ENCODE data around the gene C1orf232. TPM values are rescaled to one million over a fixed set of nuclear protein-coding genes. Genes with fewer than 3 reads are reported as not detected.

C1orf232 gene
- total RNA-seq, 1 experiment from 2014 or later: not detected

GRCh38 chr1:26189751-26190275, 21.1 kb upstream of the C1orf232 start:
- no peaks in the 10 kb centered on the region for H3K27me3 ChIP-seq (replicated peaks; ENCODE audit: insufficient read depth, low read depth, low read length, poor library complexity)
- intact Hi-C loops (cut with micrococcal nuclease; ENCODE audit: unreplicated experiment): no loop called here
- POLR2A ChIA-PET (ENCODE audit: low non-redundant PET): no interaction called here
- no peak for TF ChIP-seq CTCF (conservative IDR thresholded peaks at IDR 0.05; ENCODE audit: low read depth, low read length)
- no peak for TF ChIP-seq EZH2 (IDR thresholded peaks at IDR 0.05; ENCODE audit: borderline replicate concordance, low read depth, low read length, poor library complexity, severe bottlenecking)
- H3K36me3 ChIP-seq (ENCODE audit: insufficient read depth, low read length, poor library complexity, severe bottlenecking): no peaks in the 10 kb centered on the region
- CTCF ChIA-PET: interaction anchor here (0.9 to 1.0 kb wide), 2 partner anchors 44 to 132 kb away, joined by 3 to 4 read pairs; partner anchors contain the start of gene CEP85
- DNase-seq (ENCODE audit: low spot score): no peak
- no peaks in the 10 kb centered on the region for H3K9me3 ChIP-seq (ENCODE audit: low read depth, low read length, poor library complexity, severe bottlenecking)
- no peaks in the 10 kb centered on the region for H3K4me1 ChIP-seq (ENCODE audit: insufficient read depth, low read length, poor library complexity, severe bottlenecking)
- no peak overlapping the region for H3K4me3 ChIP-seq (ENCODE audit: low read depth, low read length, poor library complexity, severe bottlenecking)
- no TSS peak for BruUV-seq (replicated peaks)
- no peak overlapping the region for H3K27ac ChIP-seq (ENCODE audit: low read depth, low read length, poor library complexity, severe bottlenecking)

GRCh38 chr1:26189331-26189730, 20.6 kb upstream of the C1orf232 start:
- CTCF ChIA-PET: no interaction called here
- no peak overlapping the region for H3K27ac ChIP-seq (ENCODE audit: low read depth, low read length, poor library complexity, severe bottlenecking)
- TF ChIP-seq EZH2 (IDR thresholded peaks at IDR 0.05; ENCODE audit: borderline replicate concordance, low read depth, low read length, poor library complexity, severe bottlenecking): no peak
- TF ChIP-seq CTCF (conservative IDR thresholded peaks at IDR 0.05; ENCODE audit: low read depth, low read length): no peak
- DNase-seq (ENCODE audit: low spot score): no peak
- no TSS peak for BruUV-seq (replicated peaks)
- intact Hi-C loops (cut with micrococcal nuclease; ENCODE audit: unreplicated experiment): no loop called here
- no peak overlapping the region for H3K4me3 ChIP-seq (ENCODE audit: low read depth, low read length, poor library complexity, severe bottlenecking)
- H3K9me3 ChIP-seq (ENCODE audit: low read depth, low read length, poor library complexity, severe bottlenecking): no peaks in the 10 kb centered on the region
- H3K4me1 ChIP-seq (ENCODE audit: insufficient read depth, low read length, poor library complexity, severe bottlenecking): no peaks in the 10 kb centered on the region
- no peaks in the 10 kb centered on the region for H3K27me3 ChIP-seq (replicated peaks; ENCODE audit: insufficient read depth, low read depth, low read length, poor library complexity)
- no peaks in the 10 kb centered on the region for H3K36me3 ChIP-seq (ENCODE audit: insufficient read depth, low read length, poor library complexity, severe bottlenecking)
- POLR2A ChIA-PET (ENCODE audit: low non-redundant PET): no interaction called here

- Histone ChIP-seq H3K9me3 (ENCODE audit: low read depth, low read length, poor library complexity, severe bottlenecking) (no peaks in the 10 kb centered on the region), H3K4me3 (ENCODE audit: low read depth, low read length, poor library complexity, severe bottlenecking) (no peak overlapping the region), H3K36me3 (ENCODE audit: insufficient read depth, low read length, poor library complexity, severe bottlenecking) (no peaks in the 10 kb centered on the region), H3K4me1 (ENCODE audit: insufficient read depth, low read length, poor library complexity, severe bottlenecking) (no peaks in the 10 kb centered on the region), H3K27ac (ENCODE audit: low read depth, low read length, poor library complexity, severe bottlenecking) (no peak overlapping the region), H3K27me3 (replicated peaks; ENCODE audit: insufficient read depth, low read depth, low read length, poor library complexity) (no peaks in the 10 kb centered on the region)
- intact Hi-C loops (cut with micrococcal nuclease; ENCODE audit: unreplicated experiment): no loop called here
- POLR2A ChIA-PET (ENCODE audit: low non-redundant PET): no interaction called here
- no peak for DNase-seq (ENCODE audit: low spot score)
- BruUV-seq (replicated peaks): no TSS peak
- TF ChIP-seq EZH2 (IDR thresholded peaks at IDR 0.05; ENCODE audit: borderline replicate concordance, low read depth, low read length, poor library complexity, severe bottlenecking) (no peak), CTCF (conservative IDR thresholded peaks at IDR 0.05; ENCODE audit: low read depth, low read length) (no peak)
- CTCF ChIA-PET: no interaction called here
Measured at GRCh38 chr1:26188477-26188876, 19.7 kb upstream of the C1orf232 start.

All from A673 (cell line).